ENCODE measurements around the gene DAPK3. TPM values are rescaled to one million over a fixed set of nuclear protein-coding genes. Genes with fewer than 3 reads are reported as not detected.

Gene DAPK3
- total RNA-seq, 1 experiment from 2014 or later, result 58.6 TPM

DNA sequence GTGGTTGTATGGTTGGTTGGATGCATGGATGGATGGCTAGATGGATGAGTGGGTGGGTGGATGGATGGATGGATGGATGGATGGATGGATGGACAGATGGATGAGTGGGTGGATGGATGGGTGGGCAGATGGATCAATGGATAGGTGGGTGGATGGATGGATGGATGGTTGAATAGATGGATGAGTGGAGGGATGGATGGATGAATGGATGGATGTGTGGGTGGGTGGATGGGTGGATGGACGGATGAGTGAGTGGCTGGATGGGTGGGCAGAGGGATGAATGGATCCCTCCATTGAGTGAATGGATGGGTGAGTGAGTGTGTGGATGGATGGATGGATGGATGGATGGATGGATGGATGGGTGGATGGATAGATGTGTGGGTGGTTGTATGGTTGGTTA lies 47.0 kb downstream of the DAPK3 start:
- H3K4me1 ChIP-seq, result no peaks in the 10 kb centered on the region
- no TSS peak for BruUV-seq (replicated peaks)
- no peak overlapping the region for H3K4me3 ChIP-seq (ENCODE audit: low read depth, low read length)
- H3K36me3 ChIP-seq (ENCODE audit: control insufficient read depth, insufficient read depth, low read length), result no peaks in the 10 kb centered on the region
- peaks cover 8% of the 10 kb centered on the region; the same call in 1 of the 2 replicates for H3K9me3 ChIP-seq
- H3K4me3 Mint-ChIP-seq (ENCODE audit: unreplicated experiment), result no peak overlapping the region
- no peak for TF ChIP-seq CTCF (IDR thresholded peaks at IDR 0.05; ENCODE audit: insufficient read depth in 1 of 2, low read depth in 1 of 2, low read length in 1 of 2, severe bottlenecking in 1 of 2, unreplicated experiment in 1 of 2)
- H3K27ac Mint-ChIP-seq (ENCODE audit: unreplicated experiment), result no peak overlapping the region
- intact Hi-C loops (cut with micrococcal nuclease; ENCODE audit: unreplicated experiment), result no loop called here
- no peak for DNase-seq
- peaks cover 16% of the 10 kb centered on the region for H3K9me3 Mint-ChIP-seq (ENCODE audit: unreplicated experiment)
- H3K4me1 Mint-ChIP-seq (ENCODE audit: low read depth, unreplicated experiment), result no peaks in the 10 kb centered on the region
- H3K36me3 Mint-ChIP-seq (ENCODE audit: insufficient read depth, unreplicated experiment), result no peaks in the 10 kb centered on the region
- ChIA-PET CTCF (no interaction called here), POLR2A (no interaction called here)
- no peaks in the 10 kb centered on the region for H3K27me3 ChIP-seq (replicated peaks; ENCODE audit: control insufficient read depth, insufficient read depth, low read length)
- peaks cover 9% of the 10 kb centered on the region for H3K27me3 Mint-ChIP-seq (ENCODE audit: insufficient read depth, unreplicated experiment)

DNA sequence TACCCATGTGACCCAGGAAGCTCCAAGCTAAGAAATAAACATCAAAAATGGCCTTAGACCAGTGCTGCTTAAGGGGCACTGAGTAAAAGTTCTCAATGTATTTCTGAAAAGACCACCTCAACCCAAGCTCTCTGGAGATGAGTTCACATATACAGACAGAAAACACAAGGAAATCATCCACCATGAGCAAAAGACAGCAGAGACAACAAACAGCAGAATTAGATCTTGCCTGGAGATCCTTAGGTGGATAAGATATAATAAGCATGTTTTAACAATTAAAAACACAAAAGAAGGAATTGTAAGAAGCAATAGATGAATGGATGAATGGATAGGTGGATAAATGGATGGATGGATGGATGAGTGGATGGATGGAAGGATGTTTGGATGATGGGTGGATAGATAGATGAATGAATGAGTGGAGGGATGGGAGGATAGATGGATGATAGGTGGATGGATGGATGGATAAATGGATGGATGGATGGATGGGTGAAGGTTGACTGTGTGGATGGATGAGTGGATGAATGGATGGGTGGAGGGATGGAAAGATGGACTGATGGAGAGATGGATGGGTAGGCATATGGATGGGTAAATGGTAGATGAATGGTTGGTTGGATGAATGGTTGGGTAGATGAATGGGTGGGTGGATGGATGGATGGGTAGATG lies 47.7 kb downstream of the DAPK3 start:
- DNase-seq, result no peak
- ChIA-PET CTCF (no interaction called here), POLR2A (no interaction called here)
- H3K4me3 ChIP-seq (ENCODE audit: low read depth, low read length), result no peak overlapping the region
- no peak for TF ChIP-seq CTCF (IDR thresholded peaks at IDR 0.05; ENCODE audit: insufficient read depth in 1 of 2, low read depth in 1 of 2, low read length in 1 of 2, severe bottlenecking in 1 of 2, unreplicated experiment in 1 of 2)
- BruUV-seq (replicated peaks), result no TSS peak
- intact Hi-C loops (cut with micrococcal nuclease; ENCODE audit: unreplicated experiment), result no loop called here
- no peaks in the 10 kb centered on the region for H3K4me1 ChIP-seq
- H3K27ac Mint-ChIP-seq (ENCODE audit: unreplicated experiment), result no peak overlapping the region
- peaks cover 8% of the 10 kb centered on the region; the same call in 1 of the 2 replicates for H3K9me3 ChIP-seq
- no peaks in the 10 kb centered on the region for H3K36me3 Mint-ChIP-seq (ENCODE audit: insufficient read depth, unreplicated experiment)
- H3K4me1 Mint-ChIP-seq (ENCODE audit: low read depth, unreplicated experiment), result no peaks in the 10 kb centered on the region
- peaks cover 16% of the 10 kb centered on the region for H3K9me3 Mint-ChIP-seq (ENCODE audit: unreplicated experiment)
- no peaks in the 10 kb centered on the region for H3K27me3 ChIP-seq (replicated peaks; ENCODE audit: control insufficient read depth, insufficient read depth, low read length)
- H3K4me3 Mint-ChIP-seq (ENCODE audit: unreplicated experiment), result no peak overlapping the region
- H3K36me3 ChIP-seq (ENCODE audit: control insufficient read depth, insufficient read depth, low read length), result no peaks in the 10 kb centered on the region
- H3K27me3 Mint-ChIP-seq (ENCODE audit: insufficient read depth, unreplicated experiment), result peaks cover 9% of the 10 kb centered on the region

DNA sequence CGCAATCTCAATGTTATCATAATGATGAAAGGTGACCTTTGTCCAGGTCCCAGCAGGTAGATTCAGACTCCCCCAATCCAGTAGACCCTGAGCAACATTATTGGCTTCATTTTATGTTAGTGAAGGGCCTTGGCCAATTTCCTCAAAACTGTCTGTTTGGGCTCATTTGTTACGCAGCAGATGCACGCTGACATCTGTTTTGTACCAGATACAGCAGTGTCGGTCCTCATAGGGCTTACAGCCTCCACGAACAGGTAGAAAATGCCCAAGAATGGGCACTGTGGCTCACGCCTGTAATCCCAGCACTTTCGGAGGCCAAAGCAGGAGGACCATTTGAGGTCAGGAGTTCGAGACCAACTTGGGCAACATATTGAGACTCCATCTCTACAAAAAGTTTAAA lies 51.1 kb downstream of the DAPK3 start:
- TF ChIP-seq CTCF (IDR thresholded peaks at IDR 0.05; ENCODE audit: insufficient read depth in 1 of 2, low read depth in 1 of 2, low read length in 1 of 2, severe bottlenecking in 1 of 2, unreplicated experiment in 1 of 2), result no peak
- BruUV-seq (replicated peaks), result no TSS peak
- Mint-ChIP-seq H3K4me1 (ENCODE audit: low read depth, unreplicated experiment) (no peaks in the 10 kb centered on the region), H3K36me3 (ENCODE audit: insufficient read depth, unreplicated experiment) (no peaks in the 10 kb centered on the region), H3K4me3 (ENCODE audit: unreplicated experiment) (no peak overlapping the region), H3K27ac (ENCODE audit: unreplicated experiment) (no peak overlapping the region), H3K27me3 (ENCODE audit: insufficient read depth, unreplicated experiment) (peaks cover 7% of the 10 kb centered on the region), H3K9me3 (ENCODE audit: unreplicated experiment) (peaks cover 16% of the 10 kb centered on the region)
- H3K27me3 ChIP-seq (replicated peaks; ENCODE audit: control insufficient read depth, insufficient read depth, low read length), result no peaks in the 10 kb centered on the region
- no peak overlapping the region for H3K4me3 ChIP-seq (ENCODE audit: low read depth, low read length)
- intact Hi-C loops (cut with micrococcal nuclease; ENCODE audit: unreplicated experiment), result no loop called here
- no peaks in the 10 kb centered on the region for H3K36me3 ChIP-seq (ENCODE audit: control insufficient read depth, insufficient read depth, low read length)
- ChIA-PET POLR2A (no interaction called here), CTCF (no interaction called here)
- H3K9me3 ChIP-seq, result peaks cover 8% of the 10 kb centered on the region; the same call in 1 of the 2 replicates
- no peak for DNase-seq
- H3K4me1 ChIP-seq, result no peaks in the 10 kb centered on the region

Data from Caco-2 (cell line).